C4-2B (cell line): ENCODE results near the gene MRAS.
"Not testable (repeated sequence)": the region's sequence is repeated elsewhere in the genome, so short reads cannot be mapped to it uniquely, and the experiment has no call there.

ENCODE experiments used
- H3K27ac ChIP-seq: fragments of 450-650 bp; 2 replicates; pipeline ENCODE4 v1.5.1; 2017
- CTCF ChIP-seq: fragments of 450-650 bp; conservative IDR thresholded peaks from 2 replicates; pipeline ENCODE4 v1.5.1; 2017; ENCODE audit warnings: mild to moderate bottlenecking
- ZFX ChIP-seq: fragments of 450-650 bp; IDR thresholded peaks from 2 replicates; pipeline ENCODE4 v1.6.1; 2017

The MRAS gene

DNA sequence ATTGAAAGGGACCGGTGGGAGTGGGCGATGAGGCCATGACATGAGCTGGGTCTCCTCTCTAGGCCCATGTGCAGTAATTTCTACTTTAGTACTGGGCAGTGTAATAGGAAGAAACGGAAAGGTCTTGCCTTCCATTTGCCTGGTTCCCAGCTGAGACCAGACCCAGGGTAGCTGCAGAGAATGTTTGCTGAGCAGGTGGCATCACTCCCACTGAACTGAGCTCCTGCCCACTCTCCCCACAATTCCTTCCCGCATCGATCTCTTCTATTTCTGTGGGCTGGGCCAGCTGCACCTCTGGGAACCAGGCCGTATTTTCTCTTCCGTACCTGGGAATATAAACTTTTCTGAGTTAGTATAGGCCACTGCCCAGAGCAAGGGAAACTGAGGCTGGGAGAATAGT is 101.8 kb downstream of the MRAS start:
- H3K27ac ChIP-seq: no peak overlapping the region
- TF ChIP-seq ZFX (no peak), CTCF (no peak)

GRCh38 chr3:138450704-138451424 is 102.5 kb downstream of the MRAS start:
- no peak for TF ChIP-seq ZFX
- no peak for TF ChIP-seq CTCF
- no peak overlapping the region for H3K27ac ChIP-seq

- TF ChIP-seq ZFX (no peak), CTCF (no peak)
- no peak overlapping the region for H3K27ac ChIP-seq
These were observed 103.3 kb downstream of the MRAS start for GRCh38 chr3:138451595-138452162.

- no peak overlapping the region for H3K27ac ChIP-seq
- TF ChIP-seq ZFX (no peak), CTCF (no peak)
These were observed 104.1 kb downstream of the MRAS start for GRCh38 chr3:138452436-138452835.

DNA sequence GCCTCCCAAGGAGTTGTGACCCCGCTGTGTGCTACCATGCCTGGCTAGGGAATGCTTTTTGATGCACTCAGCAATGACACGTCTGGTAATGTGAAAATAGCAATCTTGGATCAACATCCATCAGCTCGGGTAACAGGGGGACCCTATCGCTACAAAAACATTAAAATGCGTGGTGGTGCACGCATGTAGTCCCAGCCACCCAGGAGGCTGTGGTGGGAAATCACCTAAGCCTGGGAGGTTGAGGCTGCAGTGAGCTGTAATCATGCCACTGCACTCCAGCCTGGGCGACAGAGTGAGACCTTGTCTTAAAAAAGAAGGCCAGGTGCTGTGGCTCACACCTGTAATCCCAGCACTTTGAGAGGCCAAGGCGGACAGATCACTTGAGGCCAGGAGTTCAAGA is 105.6 kb downstream of the MRAS start:
- H3K27ac ChIP-seq: not testable (repeated sequence)
